PFSK-1 (cell line): ENCODE measurements around the gene PACC1.

ENCODE experiments used
- FOXP2 ChIP-seq: optimal IDR thresholded peaks from 2 replicates; pipeline ENCODE3; 2011; ENCODE audit warnings: borderline replicate concordance, control low read depth, inconsistent platforms; ENCODE audit not compliant: insufficient read depth; ENCODE audit errors: extremely low read length, extremely low read depth
- POLR2AphosphoS5 ChIP-seq: IDR thresholded peaks from 2 replicates; pipeline ENCODE4 v1.6.1; 2012; ENCODE audit warnings: low read depth, mild to moderate bottlenecking, control low read depth, low read length, moderate library complexity
- SIN3A ChIP-seq: IDR thresholded peaks from 2 replicates; pipeline ENCODE4 v1.6.1; 2012; ENCODE audit warnings: mild to moderate bottlenecking, low read length, moderate library complexity, borderline replicate concordance; ENCODE audit not compliant: insufficient read depth
- TAF1 ChIP-seq: IDR thresholded peaks from 2 replicates; pipeline ENCODE4 v1.6.1; 2012; ENCODE audit warnings: low read length, control low read depth, borderline replicate concordance; ENCODE audit not compliant: insufficient read depth
- TF ChIP-seq, protein P1 (sequence below), 2 experiments: IDR thresholded peaks; 2 replicates each; pipeline versions ENCODE4 v1.6.1 to v1.8.0; 2011 to 2012; ENCODE audit warnings: low read depth in 2 of 2, low read length in 2 of 2, control low read depth in 1 of 2, inconsistent platforms in 1 of 2, mild to moderate bottlenecking in 1 of 2, moderate library complexity in 1 of 2; ENCODE audit not compliant: insufficient read depth in 1 of 2

PACC1 gene

DNA sequence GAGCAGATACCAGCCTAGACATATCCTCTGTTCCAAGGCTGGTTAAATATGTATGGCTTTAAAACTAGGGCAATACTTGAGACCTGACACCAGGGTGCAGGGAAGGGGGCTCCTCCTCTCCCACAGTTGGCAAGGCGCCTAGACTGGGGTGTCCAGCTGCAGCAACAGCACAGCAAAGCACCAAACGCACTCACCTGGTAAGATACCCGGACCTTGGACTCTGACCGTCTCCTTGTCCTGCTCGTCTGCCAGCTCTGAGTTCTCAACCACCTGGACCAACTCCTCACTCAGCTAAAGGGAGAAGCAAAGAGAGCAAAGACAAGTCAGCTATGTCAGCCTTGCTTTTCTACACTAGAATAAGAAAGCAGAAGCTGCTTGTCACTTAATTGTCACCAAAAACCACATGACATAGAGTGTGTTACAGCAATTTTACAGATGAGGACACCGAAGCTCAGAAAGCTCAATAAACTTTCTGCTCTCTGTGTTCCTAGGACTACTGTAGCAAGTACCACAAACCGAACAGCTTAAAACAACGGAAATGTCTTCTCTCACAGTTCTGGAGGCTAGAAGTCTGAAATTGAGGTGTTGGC, 4.4 kb downstream of the PACC1 start:
- TF ChIP-seq FOXP2: no peak
- TF ChIP-seq POLR2AphosphoS5: no peak
- TF ChIP-seq, protein P1, sequence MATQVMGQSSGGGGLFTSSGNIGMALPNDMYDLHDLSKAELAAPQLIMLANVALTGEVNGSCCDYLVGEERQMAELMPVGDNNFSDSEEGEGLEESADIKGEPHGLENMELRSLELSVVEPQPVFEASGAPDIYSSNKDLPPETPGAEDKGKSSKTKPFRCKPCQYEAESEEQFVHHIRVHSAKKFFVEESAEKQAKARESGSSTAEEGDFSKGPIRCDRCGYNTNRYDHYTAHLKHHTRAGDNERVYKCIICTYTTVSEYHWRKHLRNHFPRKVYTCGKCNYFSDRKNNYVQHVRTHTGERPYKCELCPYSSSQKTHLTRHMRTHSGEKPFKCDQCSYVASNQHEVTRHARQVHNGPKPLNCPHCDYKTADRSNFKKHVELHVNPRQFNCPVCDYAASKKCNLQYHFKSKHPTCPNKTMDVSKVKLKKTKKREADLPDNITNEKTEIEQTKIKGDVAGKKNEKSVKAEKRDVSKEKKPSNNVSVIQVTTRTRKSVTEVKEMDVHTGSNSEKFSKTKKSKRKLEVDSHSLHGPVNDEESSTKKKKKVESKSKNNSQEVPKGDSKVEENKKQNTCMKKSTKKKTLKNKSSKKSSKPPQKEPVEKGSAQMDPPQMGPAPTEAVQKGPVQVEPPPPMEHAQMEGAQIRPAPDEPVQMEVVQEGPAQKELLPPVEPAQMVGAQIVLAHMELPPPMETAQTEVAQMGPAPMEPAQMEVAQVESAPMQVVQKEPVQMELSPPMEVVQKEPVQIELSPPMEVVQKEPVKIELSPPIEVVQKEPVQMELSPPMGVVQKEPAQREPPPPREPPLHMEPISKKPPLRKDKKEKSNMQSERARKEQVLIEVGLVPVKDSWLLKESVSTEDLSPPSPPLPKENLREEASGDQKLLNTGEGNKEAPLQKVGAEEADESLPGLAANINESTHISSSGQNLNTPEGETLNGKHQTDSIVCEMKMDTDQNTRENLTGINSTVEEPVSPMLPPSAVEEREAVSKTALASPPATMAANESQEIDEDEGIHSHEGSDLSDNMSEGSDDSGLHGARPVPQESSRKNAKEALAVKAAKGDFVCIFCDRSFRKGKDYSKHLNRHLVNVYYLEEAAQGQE (IDR thresholded peaks at IDR 0.05; ENCODE audit: insufficient read depth in 1 of 2, low read depth in 2 of 2, low read length in 2 of 2): no peak
- TF ChIP-seq TAF1: no peak
- no peak for TF ChIP-seq SIN3A

DNA sequence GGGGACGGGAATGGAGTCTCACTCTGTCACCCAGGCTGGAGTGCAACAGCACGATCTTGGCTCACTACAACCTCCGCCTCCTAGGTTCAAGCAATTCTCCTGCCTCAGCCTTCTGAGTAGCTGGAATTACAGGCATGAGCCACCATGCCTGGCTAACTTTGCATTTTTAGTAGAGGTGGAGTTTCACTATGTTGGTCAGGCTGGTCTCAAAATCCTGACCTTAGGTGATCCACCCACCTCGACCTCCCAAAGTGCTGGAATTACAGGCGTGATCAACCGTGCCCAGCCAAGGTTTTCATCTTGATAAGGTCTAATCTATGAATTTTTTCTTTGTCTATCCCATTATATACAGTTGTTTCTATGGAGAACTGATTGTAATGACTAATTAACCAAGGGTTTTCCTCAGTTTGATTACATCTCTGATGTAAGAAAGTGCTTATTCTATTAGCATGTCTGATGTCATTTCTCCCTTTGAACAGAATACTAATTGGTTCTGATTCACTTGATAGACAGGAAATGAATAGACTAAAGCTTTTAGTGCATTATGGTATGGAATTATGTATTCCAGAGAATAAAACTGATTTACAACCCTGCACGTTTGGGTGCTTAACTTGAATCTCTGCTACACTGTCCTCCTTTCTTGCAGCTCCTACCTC, 11.9 kb downstream of the PACC1 start:
- TF ChIP-seq SIN3A: no peak
- TF ChIP-seq FOXP2: no peak
- TF ChIP-seq, protein P1 (IDR thresholded peaks at IDR 0.05; ENCODE audit: insufficient read depth in 1 of 2, low read depth in 2 of 2, low read length in 2 of 2): no peak
- TF ChIP-seq POLR2AphosphoS5: no peak

- TF ChIP-seq FOXP2 (no peak), SIN3A (no peak), POLR2AphosphoS5 (no peak), TAF1 (no peak)
- TF ChIP-seq, protein P1 (IDR thresholded peaks at IDR 0.05; ENCODE audit: insufficient read depth in 1 of 2, low read depth in 2 of 2, low read length in 2 of 2): no peak
Measured at GRCh38 chr1:212401838-212402582, 12.7 kb downstream of the PACC1 start.

DNA sequence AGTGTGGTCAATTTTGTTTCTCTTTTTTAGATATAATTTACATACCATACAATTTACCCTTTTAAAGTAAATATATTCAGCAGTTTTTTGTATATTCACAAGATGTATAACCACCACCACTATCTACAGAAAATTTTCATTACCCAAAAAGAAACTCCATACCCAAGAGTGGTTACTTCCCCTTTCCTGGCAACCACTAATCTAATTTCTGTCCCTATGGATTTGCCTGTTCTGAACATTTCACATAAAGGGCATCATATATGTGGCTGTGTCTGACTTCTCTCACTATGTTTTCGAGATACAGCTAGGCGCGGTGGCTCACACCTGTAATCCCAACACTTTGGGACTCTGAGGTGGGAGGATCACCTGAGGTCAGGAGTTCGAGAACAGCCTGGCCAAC, 13.6 kb downstream of the PACC1 start:
- TF ChIP-seq, protein P1 (IDR thresholded peaks at IDR 0.05; ENCODE audit: insufficient read depth in 1 of 2, low read depth in 2 of 2, low read length in 2 of 2): no peak
- TF ChIP-seq FOXP2 (no peak), TAF1 (no peak), SIN3A (no peak)
